Smooth muscle cell (in vitro differentiated cells): ENCODE data around the gene XKR7. TPM values are rescaled to one million over a fixed set of nuclear protein-coding genes. Genes with fewer than 3 reads are reported as not detected.

Experiments
- DNase-seq: peaks from one replicate; lab custom pipeline; 2025; ENCODE audit not compliant: unreplicated experiment; lab: John Stamatoyannopoulos, UW
- H2AFZ ChIP-seq: fragments of 200-600 bp; sonication (generic); 2 replicates; pipeline ENCODE4 v1.6.0; 2016; ENCODE audit warnings: antibody characterized with exemption, low read depth, mild to moderate bottlenecking
- H3F3A ChIP-seq: fragments of 200-600 bp; sonication (generic); 2 replicates; pipeline ENCODE4 v1.6.0; 2017; ENCODE audit warnings: antibody characterized with exemption, low read depth
- H3K27ac ChIP-seq: fragments of 200-600 bp; sonication (generic); 2 replicates; pipeline ENCODE4 v1.5.1; 2016; ENCODE audit warnings: low read depth, mild to moderate bottlenecking
- H3K27me3 ChIP-seq: fragments of 200-600 bp; sonication (generic); 2 replicates; pipeline ENCODE4 v1.6.1; 2016; ENCODE audit warnings: low read depth, mild to moderate bottlenecking
- H3K36me3 ChIP-seq: fragments of 200-600 bp; sonication (generic); 2 replicates; pipeline ENCODE4 v1.5.1; 2016; ENCODE audit warnings: low read depth
- H3K4me1 ChIP-seq: fragments of 200-600 bp; sonication (generic); 2 replicates; pipeline ENCODE4 v1.5.1; 2016; ENCODE audit warnings: low read depth
- H3K4me2 ChIP-seq: fragments of 200-600 bp; sonication (generic); 2 replicates; pipeline ENCODE4 v1.6.0; 2016; ENCODE audit warnings: mild to moderate bottlenecking
- H3K4me3 ChIP-seq: fragments of 200-600 bp; sonication (generic); 2 replicates; pipeline ENCODE4 v1.5.1; 2016; ENCODE audit warnings: mild to moderate bottlenecking
- H3K79me2 ChIP-seq: fragments of 200-600 bp; sonication (generic); 2 replicates; pipeline ENCODE4 v1.6.0; 2016; ENCODE audit warnings: low read depth, mild to moderate bottlenecking
- H3K9ac ChIP-seq: fragments of 200-600 bp; sonication (generic); 2 replicates; pipeline ENCODE4 v1.6.0; 2016; ENCODE audit warnings: low read depth
- H3K9me3 ChIP-seq: fragments of 200-600 bp; sonication (generic); replicated peaks from 2 replicates; pipeline ENCODE4 v1.5.1; 2016; ENCODE audit warnings: low read depth
- H4K20me1 ChIP-seq: fragments of 200-600 bp; sonication (generic); 2 replicates; pipeline ENCODE4 v1.6.0; 2016; ENCODE audit warnings: low read depth
- WGBS: methylation state at CpG from one replicate; pipeline ENCODE4 v1.1.7; 2016; ENCODE audit warnings: low lambda C conversion rate; 5-methylcytosine and 5-hydroxymethylcytosine counted together
- polyA plus RNA-seq: library from polyadenylated mRNA; unstranded; fragments of >200 nt; fragmentation: Nextera tagmentation; extraction: Ambion mirVana; gene quantifications from 2 replicates; pipeline ENCODE4 v1.2.1, GENCODE V29; 2016
- total RNA-seq: library from RNA; depleted of rRNA; stranded (reverse); fragments of >200 nt; gene quantifications from 2 replicates; pipeline ENCODE4 v1.2.3, GENCODE V29; 2014
- TF ChIP-seq, protein P1 (sequence below): fragments of 200-600 bp; sonication (generic); IDR thresholded peaks from 2 replicates; pipeline ENCODE4 v1.5.1; 2017; ENCODE audit warnings: borderline replicate concordance, mild to moderate bottlenecking, antibody characterized with exemption; ENCODE audit not compliant: insufficient read depth, poor library complexity, severe bottlenecking

XKR7 gene
- total and polyA plus RNA-seq, 2 experiments from 2014 or later: not detected

- DNase-seq: no peak
- Histone ChIP-seq H3K4me2 (no peak overlapping the region), H2AFZ (no peak overlapping the region), H3K4me3 (no peak overlapping the region), H3K36me3 (no peaks in the 10 kb centered on the region), H3K9ac (no peak overlapping the region), H3K4me1 (no peaks in the 10 kb centered on the region), H3K9me3 (no peaks in the 10 kb centered on the region), H3K27ac (no peak overlapping the region), H4K20me1 (no peaks in the 10 kb centered on the region), H3F3A (no peaks in the 10 kb centered on the region), H3K79me2 (no peaks in the 10 kb centered on the region), H3K27me3 (peaks cover 17% of the 10 kb centered on the region)
- WGBS: 43% methylated on average over 8 of the region's 8 CpGs
- TF ChIP-seq, protein P1, sequence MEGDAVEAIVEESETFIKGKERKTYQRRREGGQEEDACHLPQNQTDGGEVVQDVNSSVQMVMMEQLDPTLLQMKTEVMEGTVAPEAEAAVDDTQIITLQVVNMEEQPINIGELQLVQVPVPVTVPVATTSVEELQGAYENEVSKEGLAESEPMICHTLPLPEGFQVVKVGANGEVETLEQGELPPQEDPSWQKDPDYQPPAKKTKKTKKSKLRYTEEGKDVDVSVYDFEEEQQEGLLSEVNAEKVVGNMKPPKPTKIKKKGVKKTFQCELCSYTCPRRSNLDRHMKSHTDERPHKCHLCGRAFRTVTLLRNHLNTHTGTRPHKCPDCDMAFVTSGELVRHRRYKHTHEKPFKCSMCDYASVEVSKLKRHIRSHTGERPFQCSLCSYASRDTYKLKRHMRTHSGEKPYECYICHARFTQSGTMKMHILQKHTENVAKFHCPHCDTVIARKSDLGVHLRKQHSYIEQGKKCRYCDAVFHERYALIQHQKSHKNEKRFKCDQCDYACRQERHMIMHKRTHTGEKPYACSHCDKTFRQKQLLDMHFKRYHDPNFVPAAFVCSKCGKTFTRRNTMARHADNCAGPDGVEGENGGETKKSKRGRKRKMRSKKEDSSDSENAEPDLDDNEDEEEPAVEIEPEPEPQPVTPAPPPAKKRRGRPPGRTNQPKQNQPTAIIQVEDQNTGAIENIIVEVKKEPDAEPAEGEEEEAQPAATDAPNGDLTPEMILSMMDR: no peak
Measured at GRCh38 chr20:32010666-32011065, 42.7 kb downstream of the XKR7 start.

GRCh38 chr20:32012159-32012688 lies 44.3 kb downstream of the XKR7 start:
- Histone ChIP-seq H3K27me3 (peaks cover 31% of the 10 kb centered on the region), H3K27ac (no peak overlapping the region), H4K20me1 (no peaks in the 10 kb centered on the region), H2AFZ (no peak overlapping the region), H3K9me3 (no peaks in the 10 kb centered on the region), H3F3A (peaks cover 3% of the 10 kb centered on the region), H3K9ac (no peak overlapping the region), H3K4me3 (no peak overlapping the region), H3K79me2 (no peaks in the 10 kb centered on the region), H3K4me1 (no peaks in the 10 kb centered on the region), H3K4me2 (no peak overlapping the region), H3K36me3 (no peaks in the 10 kb centered on the region)
- TF ChIP-seq, protein P1: no peak
- no peak for DNase-seq
- 74% methylated on average over 5 of the region's 5 CpGs for WGBS

DNA sequence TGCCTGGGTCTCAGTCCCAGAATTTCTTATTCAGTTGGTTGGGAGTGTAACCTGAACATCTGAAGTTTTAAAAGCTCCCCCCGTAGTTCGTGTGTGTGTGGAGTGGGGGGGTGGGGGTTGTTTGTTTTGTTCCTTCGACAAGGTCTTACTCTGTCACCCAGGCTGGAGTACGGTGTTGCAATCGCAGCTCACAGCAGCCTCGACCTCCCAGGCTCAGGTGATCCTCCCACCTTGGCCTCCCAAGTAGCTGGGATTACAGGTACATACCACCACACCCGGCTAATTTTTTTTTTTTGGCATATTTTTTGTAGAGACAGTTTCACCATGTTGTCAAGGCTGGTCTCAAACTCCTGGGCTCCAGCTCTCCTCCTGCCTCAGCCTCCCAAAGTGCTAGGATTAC lies 45.4 kb downstream of the XKR7 start:
- H3F3A ChIP-seq: peaks cover 8% of the 10 kb centered on the region

More for the DNA sequence above, 45.4 kb downstream of the XKR7 start:
- Histone ChIP-seq H3K36me3 (no peaks in the 10 kb centered on the region), H4K20me1 (no peaks in the 10 kb centered on the region), H3K4me3 (no peak overlapping the region), H2AFZ (no peak overlapping the region), H3K9me3 (no peaks in the 10 kb centered on the region), H3K9ac (no peak overlapping the region), H3K27ac (no peak overlapping the region), H3K27me3 (peaks cover 40% of the 10 kb centered on the region), H3K79me2 (no peaks in the 10 kb centered on the region), H3K4me2 (no peak overlapping the region), H3K4me1 (no peaks in the 10 kb centered on the region)
- DNase-seq: no peak
- 91% methylated on average over 7 of the region's 7 CpGs for WGBS
- TF ChIP-seq, protein P1: no peak
